NCI-H187 treated with DMSO at 0.1 percent for 48 hours (cell line): ENCODE measurements around the gene ZNF503.

Experiments used
- DNase-seq: peaks from one replicate; lab custom pipeline; 2025; lab: John Stamatoyannopoulos, UW

ZNF503 gene

GRCh38 chr10:75401569-75402485 is at the start of gene ZNF503:
ZNF503 (minus strand) TSS chr10:75401764; CDS start chr10:75401419, 345 bp downstream.
- DNase-seq = peak; percentile 70

DNA sequence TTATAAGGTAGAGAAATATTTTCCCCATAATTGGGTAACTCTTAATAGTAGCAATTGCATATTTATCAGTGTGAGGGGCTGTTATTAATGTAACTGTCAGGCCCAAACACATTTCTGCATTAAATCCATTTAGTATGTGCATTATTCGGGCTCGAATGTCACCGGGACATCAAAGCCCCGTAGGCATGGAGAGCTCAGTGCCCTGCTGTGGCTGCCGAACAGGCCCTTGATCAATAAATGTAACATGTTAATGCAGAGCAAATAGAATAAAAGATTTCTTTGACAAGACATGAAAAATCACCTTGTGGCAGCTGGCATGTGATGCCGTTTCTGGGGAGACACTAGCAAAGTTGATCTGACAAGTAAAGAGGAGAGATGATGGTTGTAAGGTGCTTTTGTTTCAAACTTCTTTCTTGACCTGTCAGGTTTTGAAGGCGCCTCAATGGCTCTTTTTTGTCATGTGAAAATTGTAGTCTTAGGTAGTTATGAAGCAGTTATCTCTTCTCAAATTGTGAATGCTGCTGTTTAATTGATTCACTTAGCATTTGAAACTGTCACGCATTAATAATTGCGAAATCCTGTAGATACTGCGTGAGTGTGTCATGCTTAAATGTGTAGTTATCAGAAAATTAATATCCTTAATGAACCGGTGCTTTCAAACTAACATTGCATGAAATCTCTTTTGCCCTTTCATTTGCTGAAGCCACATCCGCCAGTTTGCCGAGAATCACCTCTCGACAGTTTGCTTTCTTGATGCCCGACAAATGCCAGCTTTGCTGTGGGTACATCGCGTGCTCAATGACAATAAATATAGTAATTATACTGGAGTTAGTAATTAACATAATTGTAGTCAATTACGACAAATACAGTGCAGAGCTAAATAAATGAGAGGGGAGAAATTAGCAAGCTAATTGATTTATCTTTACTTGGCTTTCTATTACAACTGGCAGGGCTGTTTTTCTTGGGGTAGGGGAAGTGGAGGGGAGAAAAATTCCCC is 49.4 kb upstream of the ZNF503 start:
- no peak for DNase-seq

DNA sequence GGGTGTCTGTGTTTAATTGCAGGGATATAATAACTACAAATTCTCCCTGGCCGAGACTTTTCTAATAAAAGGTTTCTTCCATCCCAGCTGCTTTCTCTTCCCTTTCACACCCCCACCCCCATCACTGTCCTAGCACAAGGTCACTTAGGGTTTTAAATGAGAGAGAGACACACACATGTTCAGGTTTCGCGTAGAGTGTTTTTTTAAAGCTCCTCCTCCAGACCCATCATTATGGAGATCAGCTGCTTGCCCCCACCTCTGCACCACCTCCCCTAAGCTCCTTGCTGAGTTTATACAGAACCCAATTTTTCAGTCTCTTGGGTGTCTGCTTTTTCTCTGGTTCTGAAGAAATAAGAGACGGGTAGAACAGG is 48.5 kb upstream of the ZNF503 start:
- DNase-seq = no peak

- no peak for DNase-seq
These were observed 48.0 kb upstream of the ZNF503 start for GRCh38 chr10:75449382-75450074.

DNA sequence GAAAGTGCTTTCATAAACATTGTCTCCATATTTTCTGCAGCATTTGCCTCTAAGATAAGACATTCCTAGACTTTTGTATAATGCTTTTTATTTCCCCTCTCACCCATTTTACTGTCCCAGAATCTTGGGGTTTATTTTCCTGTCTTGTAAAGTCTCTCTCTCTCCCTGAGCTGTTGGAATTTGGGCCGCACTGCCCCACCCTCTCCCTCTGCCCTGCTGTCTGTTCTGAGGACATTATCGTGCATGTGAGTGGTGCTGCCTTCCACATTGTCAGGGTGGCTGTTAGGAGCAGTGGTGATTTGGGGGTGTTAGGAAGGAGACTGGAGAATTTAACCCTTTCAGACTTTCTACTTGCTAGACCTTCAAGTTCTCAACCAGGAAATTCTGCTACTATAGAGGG is 46.6 kb upstream of the ZNF503 start:
- DNase-seq = no peak

DNA sequence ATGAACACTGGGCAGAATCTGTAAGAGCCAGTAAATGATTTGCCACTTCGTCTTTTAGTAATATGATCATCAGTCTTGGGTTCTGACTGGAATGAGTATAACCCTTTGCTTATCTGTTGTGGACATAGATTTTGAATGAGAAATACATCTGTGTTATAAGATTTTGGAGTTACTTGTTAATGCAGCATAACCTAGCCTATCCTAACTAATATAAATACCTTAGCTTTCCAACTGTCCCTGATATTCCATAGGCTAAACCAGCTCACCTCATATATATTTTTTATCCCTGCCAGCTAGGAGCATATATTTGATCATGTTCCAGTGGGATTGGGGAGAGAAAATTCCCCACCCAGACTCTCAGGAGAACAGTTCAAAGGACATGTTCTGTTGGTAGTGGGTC is 44.9 kb upstream of the ZNF503 start:
- no peak for DNase-seq

DNA sequence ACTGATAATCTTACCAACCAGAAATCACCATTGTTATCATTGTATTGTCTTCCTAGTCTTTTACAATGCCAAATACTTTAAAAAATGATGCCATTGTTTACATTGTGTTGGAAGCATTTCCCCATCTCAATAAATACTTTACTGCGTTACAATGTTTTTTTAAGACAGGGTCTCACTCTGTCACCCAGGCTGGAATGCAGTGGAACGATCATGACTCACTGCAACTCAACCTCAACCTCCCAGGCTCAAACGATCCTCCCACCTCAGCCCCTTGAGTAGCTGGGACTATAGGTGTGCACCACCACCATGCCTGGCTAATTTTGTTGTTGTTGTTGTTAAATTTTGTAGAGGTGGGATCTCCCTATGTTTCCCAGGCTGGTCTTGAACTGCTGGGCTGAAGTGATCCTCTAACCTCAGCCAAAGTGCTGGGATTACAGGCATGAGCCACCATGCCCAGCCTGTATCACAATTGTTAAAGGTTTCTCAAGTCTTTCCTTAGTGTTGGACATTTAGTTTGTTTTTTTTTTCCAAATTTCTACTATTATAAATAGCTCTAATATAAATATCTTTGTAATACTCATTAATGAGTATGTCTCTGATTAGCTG is 43.3 kb upstream of the ZNF503 start:
- DNase-seq = no peak

GRCh38 chr10:75443362-75443761 is 41.8 kb upstream of the ZNF503 start:
- no peak for DNase-seq

DNA sequence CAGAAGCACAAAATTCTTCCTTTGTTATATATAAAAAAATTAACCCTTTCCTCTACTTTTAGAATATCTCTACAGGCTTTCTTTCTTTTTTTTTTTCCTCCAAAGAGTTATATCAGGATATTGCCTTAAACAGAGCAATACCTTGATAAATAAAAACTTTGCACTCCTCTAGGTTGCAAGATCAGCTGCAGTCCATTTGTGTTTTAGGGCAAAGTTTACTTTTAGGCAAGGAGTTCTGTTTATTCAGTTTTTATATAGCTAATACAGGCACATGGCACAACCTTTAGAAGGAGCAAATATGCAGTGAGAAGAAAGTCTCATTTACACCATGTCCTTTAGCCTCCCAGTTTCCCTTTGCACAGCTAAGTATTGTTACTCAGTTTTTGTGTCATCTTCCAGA is 40.1 kb upstream of the ZNF503 start:
- DNase-seq = no peak

DNA sequence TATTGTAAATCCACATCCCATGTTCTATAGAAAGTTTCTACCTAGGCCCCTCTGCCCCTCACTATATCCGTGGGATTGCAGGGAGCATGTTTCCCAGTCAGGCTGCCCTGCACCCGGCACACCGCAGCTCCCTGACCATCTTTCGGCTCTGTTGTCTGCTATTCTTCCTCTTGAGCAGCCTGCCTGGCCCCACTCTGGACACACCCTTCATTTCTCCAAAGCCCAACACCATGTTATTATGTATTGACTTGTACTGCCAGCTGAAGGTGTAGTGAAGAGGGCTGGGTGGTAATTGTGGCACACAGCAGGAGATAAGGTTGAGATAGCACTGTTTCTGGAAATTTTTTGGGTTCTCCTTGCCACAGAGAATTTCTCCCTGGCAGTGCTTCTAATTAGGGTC is 39.6 kb upstream of the ZNF503 start:
- DNase-seq = no peak

- DNase-seq = no peak
These were observed 38.8 kb upstream of the ZNF503 start for GRCh38 chr10:75440271-75440793.

DNA sequence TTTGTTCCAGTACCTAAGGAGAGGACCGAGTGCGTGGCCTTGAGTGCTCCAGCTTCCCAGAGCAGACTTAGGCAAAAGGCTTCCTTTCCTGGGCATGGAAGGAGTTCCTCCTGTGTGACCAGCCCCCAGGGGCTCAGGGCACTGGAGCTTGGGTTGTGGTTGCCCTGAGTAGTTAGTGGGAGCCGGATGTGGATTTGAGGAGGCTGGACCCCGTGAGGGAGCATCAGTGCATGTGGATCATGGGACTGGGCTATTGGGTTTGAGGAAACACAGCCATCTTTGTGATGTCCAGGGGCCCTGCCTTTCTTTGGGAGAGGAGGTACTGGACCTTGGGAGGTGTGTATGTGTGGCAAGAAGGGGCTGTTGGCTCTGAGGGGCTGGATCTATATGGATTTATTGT is 38.2 kb upstream of the ZNF503 start:
- no peak for DNase-seq

DNA sequence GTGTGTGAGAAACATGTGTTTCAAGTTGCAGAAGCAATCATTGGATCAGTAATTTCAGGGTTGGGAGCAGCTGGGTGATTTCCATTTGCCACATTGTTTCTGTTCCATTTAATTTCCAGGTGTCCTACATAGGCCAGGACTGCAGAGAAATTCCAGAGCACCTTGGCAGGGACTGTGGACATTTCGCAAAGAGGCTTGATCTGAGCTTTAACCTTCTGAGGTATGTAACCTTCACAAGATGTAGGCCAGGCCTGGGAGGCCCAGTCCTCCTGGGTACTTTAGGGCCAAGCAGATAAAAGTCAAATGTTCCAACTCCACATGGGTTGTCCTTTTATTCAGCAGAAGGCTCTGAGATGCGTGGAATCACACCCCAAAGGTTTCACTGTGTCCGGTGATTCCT is 36.7 kb upstream of the ZNF503 start:
- DNase-seq = no peak

DNA sequence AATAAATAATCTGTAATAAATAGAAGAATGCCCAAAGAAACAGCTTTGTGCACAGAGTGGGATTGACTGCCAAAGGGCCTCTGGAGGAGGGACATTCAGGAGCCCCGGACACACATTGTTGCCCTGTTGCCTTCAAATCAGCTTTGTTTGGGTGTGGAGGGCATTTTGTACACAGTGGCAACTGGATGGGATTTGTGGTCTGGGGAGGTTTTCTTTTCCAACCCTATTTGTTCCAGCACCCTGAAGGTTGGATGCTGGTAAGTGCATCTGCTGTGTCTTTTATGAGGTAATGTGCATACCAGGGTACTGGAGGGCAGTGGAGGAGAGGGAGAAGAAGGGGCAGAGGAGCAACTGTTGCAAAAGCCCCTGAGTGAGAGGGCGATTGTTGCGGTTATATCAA is 36.1 kb upstream of the ZNF503 start:
- DNase-seq = no peak

GRCh38 chr10:75436896-75437295 is 35.3 kb upstream of the ZNF503 start:
- no peak for DNase-seq

DNA sequence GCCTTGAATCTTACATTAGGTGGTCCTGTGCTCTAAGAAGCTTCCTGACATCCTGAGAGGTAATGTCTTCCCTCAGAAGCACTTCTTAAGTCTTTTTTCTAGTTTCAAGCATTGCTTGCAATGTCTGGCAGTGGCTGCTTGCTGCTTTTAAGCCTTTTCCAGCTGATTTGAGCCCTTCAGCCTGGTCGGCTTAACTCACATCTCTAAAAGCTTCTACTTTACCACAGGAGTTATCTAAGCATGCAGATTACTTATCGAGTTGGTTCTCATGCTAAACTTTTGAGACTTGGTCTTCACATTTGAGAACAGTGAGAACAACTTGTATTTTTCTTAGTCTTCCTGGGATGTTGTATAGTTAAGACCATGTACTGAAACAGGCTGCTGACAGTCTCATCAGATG is 33.7 kb upstream of the ZNF503 start:
- DNase-seq = no peak

DNA sequence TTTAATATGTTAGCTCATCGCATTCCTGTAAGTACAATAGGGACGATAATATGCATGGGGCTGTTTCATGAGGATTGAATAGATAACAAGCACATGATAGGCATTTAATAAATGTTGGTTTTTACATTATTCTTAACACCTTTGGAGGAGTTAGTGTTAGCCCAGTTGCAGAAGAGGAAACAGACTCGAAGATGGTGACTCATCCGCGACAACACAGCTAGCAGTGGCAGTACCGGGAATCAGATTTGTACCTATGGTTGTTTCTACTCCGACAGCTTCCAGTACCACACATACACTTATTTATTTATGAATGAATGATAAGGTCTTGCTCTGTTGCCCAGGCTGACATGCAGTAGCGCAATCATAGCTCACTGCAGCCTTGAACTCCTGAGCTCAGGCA is 32.7 kb upstream of the ZNF503 start:
- DNase-seq = no peak

- DNase-seq = no peak
These were observed 31.7 kb upstream of the ZNF503 start for GRCh38 chr10:75433216-75433615.

DNA sequence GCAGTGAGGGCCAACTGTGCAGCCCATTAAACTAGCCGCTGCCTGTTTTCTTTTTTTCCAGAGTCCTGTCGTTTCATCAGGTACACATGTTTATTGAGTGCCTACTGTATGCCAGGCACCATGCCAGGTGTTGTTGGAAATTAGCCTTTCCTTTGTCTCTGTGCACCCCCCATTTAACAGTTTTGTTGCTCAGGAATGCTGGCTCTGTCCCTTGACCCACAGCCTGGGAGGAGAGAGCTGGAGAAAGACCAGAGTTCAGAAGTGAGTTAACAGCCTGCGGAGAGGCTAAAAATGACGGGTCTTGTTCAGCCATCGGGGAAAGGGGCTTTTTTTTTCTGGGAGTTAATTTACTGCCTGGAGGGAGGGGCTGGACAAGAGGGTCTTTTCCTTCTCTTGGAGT is 31.2 kb upstream of the ZNF503 start:
- DNase-seq = no peak

DNA sequence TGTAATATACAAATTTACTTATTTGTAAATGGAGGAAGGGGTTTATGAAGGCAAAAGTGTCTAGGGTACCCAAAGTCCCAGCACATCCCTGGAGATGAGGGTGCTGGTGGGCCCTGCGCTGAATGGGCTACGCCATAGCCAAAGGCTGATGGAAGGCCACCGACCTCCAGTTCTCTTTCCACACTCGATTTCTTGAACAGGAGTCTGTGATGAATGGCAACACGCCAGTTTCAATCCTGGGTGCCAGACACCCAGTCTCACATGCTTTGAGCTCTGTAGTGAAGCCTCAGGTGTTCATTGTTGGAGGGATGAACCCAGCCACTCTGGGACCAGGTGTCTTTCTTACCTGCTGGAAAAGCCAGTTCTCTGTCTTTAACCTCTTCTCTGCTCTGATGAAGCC is 30.6 kb upstream of the ZNF503 start:
- DNase-seq = no peak
